ENCODE measurements around the gene C3orf22. TPM values are rescaled to one million over a fixed set of nuclear protein-coding genes. Genes with fewer than 3 reads are reported as not detected.
"Not testable (repeated sequence)": the region's sequence is repeated elsewhere in the genome, so short reads cannot be mapped to it uniquely, and the experiment has no call there.

The C3orf22 gene
- polyA plus RNA-seq, 1 donor from 2014 or later, result not detected

- no peak overlapping the region for H3K4me3 ChIP-seq (ENCODE audit: low read length)
- H3K9ac ChIP-seq (ENCODE audit: low read length), result no peak overlapping the region
- no peaks in the 10 kb centered on the region for H4K20me1 ChIP-seq (ENCODE audit: insufficient read depth)
- TF ChIP-seq SMC3 (conservative IDR thresholded peaks at IDR 0.05; ENCODE audit: poor library complexity) (no peak), REST (IDR thresholded peaks at IDR 0.05; ENCODE audit: borderline replicate concordance) (no peak), POLR2AphosphoS5 (IDR thresholded peaks at IDR 0.05) (no peak), EP300 (conservative IDR thresholded peaks at IDR 0.05; ENCODE audit: poor library complexity, severe bottlenecking) (no peak), RAD21 (conservative IDR thresholded peaks at IDR 0.05) (no peak), CTCF (IDR thresholded peaks at IDR 0.05; ENCODE audit: poor library complexity, severe bottlenecking) (no peak), MXI1 (conservative IDR thresholded peaks at IDR 0.05; ENCODE audit: poor library complexity, severe bottlenecking) (no peak), TAF1 (IDR thresholded peaks at IDR 0.05; ENCODE audit: low read depth) (no peak), EZH2 (IDR thresholded peaks at IDR 0.05; ENCODE audit: borderline replicate concordance, insufficient read depth, low read length, poor library complexity, severe bottlenecking) (no peak)
- no peak overlapping the region for H2AFZ ChIP-seq (ENCODE audit: low read depth, low read length)
- no peaks in the 10 kb centered on the region for H3K27me3 ChIP-seq (ENCODE audit: insufficient read depth, low read depth, low read length)
- no peaks in the 10 kb centered on the region for H3K9me2 ChIP-seq (ENCODE audit: insufficient read depth, low read length)
- H3K79me2 ChIP-seq (replicated peaks; ENCODE audit: insufficient read depth, low read length), result no peaks in the 10 kb centered on the region
- no peaks in the 10 kb centered on the region for H3K9me3 ChIP-seq (ENCODE audit: low read length)
- H3K4me2 ChIP-seq (ENCODE audit: low read length), result no peak overlapping the region
- no peaks in the 10 kb centered on the region for H3F3A ChIP-seq (ENCODE audit: insufficient read depth, low read length, poor library complexity, severe bottlenecking)
- no peak overlapping the region for H3K27ac ChIP-seq (ENCODE audit: low read length)
- no peaks in the 10 kb centered on the region for H3K36me3 ChIP-seq (ENCODE audit: insufficient read depth, low read length)
Observed at GRCh38 chr3:126536126-126536525, 22.6 kb downstream of the C3orf22 start.

GRCh38 chr3:126535636-126536035 is 23.1 kb downstream of the C3orf22 start:
- H3K79me2 ChIP-seq (replicated peaks; ENCODE audit: insufficient read depth, low read length), result no peaks in the 10 kb centered on the region
- no peaks in the 10 kb centered on the region for H3K27me3 ChIP-seq (ENCODE audit: insufficient read depth, low read depth, low read length)
- H2AFZ ChIP-seq (ENCODE audit: low read depth, low read length), result no peak overlapping the region

GRCh38 chr3:126534716-126535115 is 24.0 kb downstream of the C3orf22 start:
- H3K36me3 ChIP-seq (ENCODE audit: insufficient read depth, low read length); H4K20me1 ChIP-seq (ENCODE audit: insufficient read depth); H3K9ac ChIP-seq (ENCODE audit: low read length); H3K27me3 ChIP-seq (ENCODE audit: insufficient read depth, low read depth, low read length); H3K9me2 ChIP-seq (ENCODE audit: insufficient read depth, low read length); H3K4me2 ChIP-seq (ENCODE audit: low read length); H2AFZ ChIP-seq (ENCODE audit: low read depth, low read length); H3K27ac ChIP-seq (ENCODE audit: low read length); H3F3A ChIP-seq (ENCODE audit: insufficient read depth, low read length, poor library complexity, severe bottlenecking); H3K9me3 ChIP-seq (ENCODE audit: low read length); H3K4me3 ChIP-seq (ENCODE audit: low read length); H3K79me2 ChIP-seq (replicated peaks; ENCODE audit: insufficient read depth, low read length): not testable (repeated sequence)

More at GRCh38 chr3:126535636-126536035, 23.1 kb downstream of the C3orf22 start:
- Histone ChIP-seq H3K9me2 (ENCODE audit: insufficient read depth, low read length) (no peaks in the 10 kb centered on the region), H3F3A (ENCODE audit: insufficient read depth, low read length, poor library complexity, severe bottlenecking) (no peaks in the 10 kb centered on the region), H3K4me2 (ENCODE audit: low read length) (no peak overlapping the region), H3K9ac (ENCODE audit: low read length) (no peak overlapping the region), H3K4me3 (ENCODE audit: low read length) (no peak overlapping the region), H3K27ac (ENCODE audit: low read length) (no peak overlapping the region), H3K9me3 (ENCODE audit: low read length) (no peaks in the 10 kb centered on the region), H4K20me1 (ENCODE audit: insufficient read depth) (no peaks in the 10 kb centered on the region), H3K36me3 (ENCODE audit: insufficient read depth, low read length) (no peaks in the 10 kb centered on the region)
- TF ChIP-seq MXI1 (conservative IDR thresholded peaks at IDR 0.05; ENCODE audit: poor library complexity, severe bottlenecking), result no peak
- TF ChIP-seq TAF1 (IDR thresholded peaks at IDR 0.05; ENCODE audit: low read depth), result no peak
- no peak for TF ChIP-seq REST (IDR thresholded peaks at IDR 0.05; ENCODE audit: borderline replicate concordance)
- TF ChIP-seq POLR2AphosphoS5 (IDR thresholded peaks at IDR 0.05), result no peak
- TF ChIP-seq EZH2 (IDR thresholded peaks at IDR 0.05; ENCODE audit: borderline replicate concordance, insufficient read depth, low read length, poor library complexity, severe bottlenecking), result no peak
- TF ChIP-seq SMC3 (conservative IDR thresholded peaks at IDR 0.05; ENCODE audit: poor library complexity), result no peak

Data from neural cell (in vitro differentiated cells).